Neural cell (in vitro differentiated cells): ENCODE results near the gene LMOD1. TPM values are rescaled to one million over a fixed set of nuclear protein-coding genes. Genes with fewer than 3 reads are reported as not detected.

ENCODE experiments used
- H2AFZ ChIP-seq: fragments of 200-600, 300-800 bp; sonication (generic), shearing (Covaris generic); 2 replicates; pipeline ENCODE4 v1.6.0; 2014; ENCODE audit warnings: low read depth, mild to moderate bottlenecking, antibody characterized with exemption, low read length, moderate library complexity
- H3F3A ChIP-seq: fragments of 200-600 bp; shearing (Covaris generic); 2 replicates; pipeline ENCODE4 v1.6.1; 2016; ENCODE audit warnings: mild to moderate bottlenecking, moderate library complexity, mixed read lengths, antibody characterized with exemption, low read length; ENCODE audit not compliant: insufficient read depth, poor library complexity, severe bottlenecking
- H3K27ac ChIP-seq: fragments of 200-600, 300-800 bp; sonication (generic), shearing (Covaris generic); 2 replicates; pipeline ENCODE4 v1.5.1; 2014; ENCODE audit warnings: mild to moderate bottlenecking, low read length, moderate library complexity
- H3K27me3 ChIP-seq: fragments of 300-800, 200-600 bp; sonication (generic), shearing (Covaris generic); 2 replicates; pipeline ENCODE4 v1.6.0; 2014; ENCODE audit warnings: mild to moderate bottlenecking, low read depth, low read length, moderate library complexity; ENCODE audit not compliant: insufficient read depth
- H3K36me3 ChIP-seq: fragments of 300-800, 200-600 bp; sonication (generic), shearing (Covaris generic); 2 replicates; pipeline ENCODE4 v1.5.1; 2014; ENCODE audit warnings: mild to moderate bottlenecking, antibody characterized with exemption, low read length, moderate library complexity; ENCODE audit not compliant: insufficient read depth
- H3K4me2 ChIP-seq: fragments of 300-800, 200-600 bp; sonication (generic), shearing (Covaris generic); 2 replicates; pipeline ENCODE4 v1.6.0; 2014; ENCODE audit warnings: mild to moderate bottlenecking, low read length
- H3K4me3 ChIP-seq: fragments of 300-800, 200-600 bp; sonication (generic), shearing (Covaris generic); 2 replicates; pipeline ENCODE4 v1.5.1; 2014; ENCODE audit warnings: mild to moderate bottlenecking, low read length, moderate library complexity
- H3K79me2 ChIP-seq: fragments of 200-600 bp; shearing (Covaris generic); replicated peaks from 2 replicates; pipeline ENCODE4 v1.6.0; 2014; ENCODE audit warnings: mild to moderate bottlenecking, low read length, moderate library complexity; ENCODE audit not compliant: insufficient read depth
- H3K9ac ChIP-seq: fragments of 300-800, 200-600 bp; sonication (generic), shearing (Covaris generic); 2 replicates; pipeline ENCODE4 v1.6.1; 2016; ENCODE audit warnings: mild to moderate bottlenecking, low read length, mixed read lengths
- H3K9me2 ChIP-seq: fragments of 200-600 bp; shearing (Covaris generic); 2 replicates; pipeline ENCODE4 v1.6.1; 2016; ENCODE audit warnings: mild to moderate bottlenecking, low read length, mixed read lengths; ENCODE audit not compliant: insufficient read depth
- H3K9me3 ChIP-seq: fragments of 200-600, 300-800 bp; sonication (generic), shearing (Covaris generic); 2 replicates; pipeline ENCODE4 v1.6.1; 2016; ENCODE audit warnings: mild to moderate bottlenecking, mixed run types, low read length, moderate library complexity, mixed read lengths
- H4K20me1 ChIP-seq: fragments of 200-600 bp; shearing (Covaris generic); 2 replicates; pipeline ENCODE4 v1.6.1; 2016; ENCODE audit warnings: mild to moderate bottlenecking, mixed run types; ENCODE audit not compliant: insufficient read depth
- CTCF ChIP-seq: fragments of 450-650 bp; IDR thresholded peaks from 2 replicates; pipeline ENCODE4 v1.5.1; 2014; ENCODE audit warnings: antibody characterized with exemption, mild to moderate bottlenecking, moderate library complexity; ENCODE audit not compliant: poor library complexity, severe bottlenecking
- EP300 ChIP-seq: fragments of 450-650 bp; conservative IDR thresholded peaks from 2 replicates; pipeline ENCODE4 v1.6.1; 2014; ENCODE audit warnings: antibody characterized with exemption, mild to moderate bottlenecking, moderate library complexity; ENCODE audit not compliant: poor library complexity, severe bottlenecking
- EZH2 ChIP-seq: fragments of 200-600, 300-800 bp; shearing (Covaris generic), sonication (generic); IDR thresholded peaks from 2 replicates; pipeline ENCODE4 v1.6.1; 2014; ENCODE audit warnings: antibody characterized with exemption, low read length, borderline replicate concordance, mild to moderate bottlenecking; ENCODE audit not compliant: insufficient read depth, poor library complexity, severe bottlenecking
- MXI1 ChIP-seq: fragments of 450-650 bp; conservative IDR thresholded peaks from 2 replicates; pipeline ENCODE4 v1.6.1; 2014; ENCODE audit warnings: antibody characterized with exemption, mild to moderate bottlenecking; ENCODE audit not compliant: poor library complexity, severe bottlenecking
- POLR2AphosphoS5 ChIP-seq: IDR thresholded peaks from 2 replicates; pipeline ENCODE4 v1.6.1; 2012
- RAD21 ChIP-seq: fragments of 450-650 bp; conservative IDR thresholded peaks from 2 replicates; pipeline ENCODE4 v1.6.1; 2014; ENCODE audit warnings: antibody characterized with exemption, mild to moderate bottlenecking, moderate library complexity
- REST ChIP-seq: IDR thresholded peaks from 2 replicates; pipeline ENCODE4 v1.6.1; 2012; ENCODE audit warnings: borderline replicate concordance
- SMC3 ChIP-seq: fragments of 450-650 bp; conservative IDR thresholded peaks from 2 replicates; pipeline ENCODE4 v1.6.1; 2014; ENCODE audit warnings: antibody characterized with exemption, mild to moderate bottlenecking, moderate library complexity; ENCODE audit not compliant: poor library complexity
- TAF1 ChIP-seq: IDR thresholded peaks from 2 replicates; pipeline ENCODE4 v1.6.1; 2012; ENCODE audit warnings: low read depth
- polyA plus RNA-seq: library from polyadenylated mRNA; depleted of rRNA; stranded (reverse); fragments of >200 nt; gene quantifications from 2 replicates; pipeline ENCODE4 v1.2.3, GENCODE V29; 2014

The LMOD1 gene
- polyA plus RNA-seq, 1 donor from 2014 or later = not detected

- no peak overlapping the region for H2AFZ ChIP-seq
- H3K4me3 ChIP-seq = no peak overlapping the region
- no peaks in the 10 kb centered on the region for H3K27me3 ChIP-seq
- H3K9ac ChIP-seq = no peak overlapping the region
- H3F3A ChIP-seq = no peaks in the 10 kb centered on the region
- peaks cover 2% of the 10 kb centered on the region for H4K20me1 ChIP-seq
- no peaks in the 10 kb centered on the region for H3K9me2 ChIP-seq
- H3K36me3 ChIP-seq = peaks cover 21% of the 10 kb centered on the region
- TF ChIP-seq EP300 = no peak
- TF ChIP-seq RAD21 = no peak
- TF ChIP-seq MXI1 = no peak
- no peak for TF ChIP-seq REST
- no peak for TF ChIP-seq CTCF
- TF ChIP-seq EZH2 = no peak
- no peak for TF ChIP-seq POLR2AphosphoS5
- TF ChIP-seq SMC3 = no peak
- no peak for TF ChIP-seq TAF1
- H3K27ac ChIP-seq = no peak overlapping the region
- H3K9me3 ChIP-seq = no peaks in the 10 kb centered on the region
- H3K79me2 ChIP-seq = no peaks in the 10 kb centered on the region
- no peak overlapping the region for H3K4me2 ChIP-seq
Measured at GRCh38 chr1:201968202-201968925, 22.0 kb upstream of the LMOD1 start.

- Histone ChIP-seq H2AFZ (no peak overlapping the region), H3K27me3 (no peaks in the 10 kb centered on the region), H3K9me2 (no peaks in the 10 kb centered on the region), H3F3A (no peaks in the 10 kb centered on the region), H4K20me1 (peaks cover 2% of the 10 kb centered on the region), H3K4me2 (no peak overlapping the region), H3K9me3 (no peaks in the 10 kb centered on the region), H3K27ac (no peak overlapping the region), H3K9ac (no peak overlapping the region), H3K79me2 (no peaks in the 10 kb centered on the region), H3K4me3 (no peak overlapping the region), H3K36me3 (peaks cover 21% of the 10 kb centered on the region)
- TF ChIP-seq POLR2AphosphoS5 = no peak
- TF ChIP-seq RAD21 = no peak
- TF ChIP-seq REST = no peak
- no peak for TF ChIP-seq TAF1
- no peak for TF ChIP-seq CTCF
- TF ChIP-seq EP300 = no peak
- no peak for TF ChIP-seq EZH2
- TF ChIP-seq SMC3 = no peak
- no peak for TF ChIP-seq MXI1
Measured at GRCh38 chr1:201966171-201966570, 19.8 kb upstream of the LMOD1 start.
